HUES64 (cell line): ENCODE results near the gene SHISA8.
A peak's percentile ranks its signal among the peaks of the same experiment; 100 is the strongest.

Experiments
- H3K27ac ChIP-seq: 2 replicates; pipeline ENCODE4 v1.7.0; 2013; ENCODE audit warnings: low read depth, low read length, inconsistent platforms
- H3K27me3 ChIP-seq: 2 replicates; pipeline ENCODE4 v1.6.1; 2013; ENCODE audit warnings: mild to moderate bottlenecking, low read length; ENCODE audit not compliant: insufficient read depth
- H3K36me3 ChIP-seq: 2 replicates; pipeline ENCODE4 v1.6.1; 2013; ENCODE audit warnings: mild to moderate bottlenecking, low read length; ENCODE audit not compliant: insufficient read depth
- H3K4me1 ChIP-seq: 2 replicates; pipeline ENCODE4 v1.6.1; 2013; ENCODE audit warnings: mild to moderate bottlenecking, low read length, moderate library complexity; ENCODE audit not compliant: insufficient read depth
- H3K4me3 ChIP-seq: 2 replicates; pipeline ENCODE4 v1.5.1; 2013; ENCODE audit warnings: mild to moderate bottlenecking, low read length, moderate library complexity
- H3K9ac ChIP-seq: 2 replicates; pipeline ENCODE4 v1.6.1; 2013; ENCODE audit warnings: mild to moderate bottlenecking, low read depth, low read length
- H3K9me3 ChIP-seq: 2 replicates; pipeline ENCODE4 v1.6.1; 2013; ENCODE audit warnings: low read depth, low read length; ENCODE audit not compliant: insufficient read depth
- WGBS: fragments of 150-250, 120-280 bp; methylation state at CpG from one replicate; pipeline ENCODE4 v1.1.7; 2013; ENCODE audit warnings: missing lambda C conversion rate; 5-methylcytosine and 5-hydroxymethylcytosine counted together

The SHISA8 gene

GRCh38 chr22:41911001-41911611 is 3.8 kb downstream of the SHISA8 start:
- Histone ChIP-seq H3K27ac (no peak overlapping the region), H3K9ac (no peak overlapping the region), H3K36me3 (peaks cover 4% of the 10 kb centered on the region; the same call in 1 of the 2 replicates), H3K4me1 (0 out of 2 replicates have a peak, but pooled peaks cover 3% of the 10 kb centered on the region), H3K9me3 (no peaks in the 10 kb centered on the region), H3K27me3 (peaks cover 79% of the 10 kb centered on the region), H3K4me3 (peak overlapping the region; percentile 8; the same call in 1 of the 2 replicates)
- WGBS: 17% methylated on average over 37 of the region's 37 CpGs

- H3K36me3 ChIP-seq: peaks cover 4% of the 10 kb centered on the region; the same call in 1 of the 2 replicates
- H3K9ac ChIP-seq: no peak overlapping the region
- no peak overlapping the region for H3K27ac ChIP-seq
- 4% methylated on average over 112 of the region's 112 CpGs for WGBS
- no peaks in the 10 kb centered on the region for H3K9me3 ChIP-seq
- 0 out of 2 replicates have a peak, but pooled peaks cover 3% of the 10 kb centered on the region for H3K4me1 ChIP-seq
- peak overlapping the region; percentile 30; the same call in 1 of the 2 replicates for H3K4me3 ChIP-seq
- peaks cover 71% of the 10 kb centered on the region for H3K27me3 ChIP-seq
Observed at GRCh38 chr22:41910050-41911000, 4.5 kb downstream of the SHISA8 start.

- Histone ChIP-seq H3K27me3 (peaks cover 63% of the 10 kb centered on the region), H3K4me1 (0 out of 2 replicates have a peak, but pooled peaks cover 3% of the 10 kb centered on the region), H3K9ac (no peak overlapping the region), H3K4me3 (peak overlapping the region; percentile 30; the same call in 1 of the 2 replicates), H3K27ac (no peak overlapping the region), H3K36me3 (peaks cover 13% of the 10 kb centered on the region), H3K9me3 (no peaks in the 10 kb centered on the region)
- WGBS: 19% methylated on average over 55 of the region's 55 CpGs
Observed at GRCh38 chr22:41909310-41910049, 5.4 kb downstream of the SHISA8 start.

GRCh38 chr22:41908411-41909309 is 6.2 kb downstream of the SHISA8 start:
- Histone ChIP-seq H3K27me3 (peaks cover 55% of the 10 kb centered on the region), H3K36me3 (peaks cover 21% of the 10 kb centered on the region), H3K9ac (no peak overlapping the region), H3K27ac (no peak overlapping the region), H3K4me3 (no peak overlapping the region), H3K9me3 (no peaks in the 10 kb centered on the region), H3K4me1 (0 out of 2 replicates have a peak, but pooled peaks cover 3% of the 10 kb centered on the region)
- WGBS: 79% methylated on average over 14 of the region's 14 CpGs

DNA sequence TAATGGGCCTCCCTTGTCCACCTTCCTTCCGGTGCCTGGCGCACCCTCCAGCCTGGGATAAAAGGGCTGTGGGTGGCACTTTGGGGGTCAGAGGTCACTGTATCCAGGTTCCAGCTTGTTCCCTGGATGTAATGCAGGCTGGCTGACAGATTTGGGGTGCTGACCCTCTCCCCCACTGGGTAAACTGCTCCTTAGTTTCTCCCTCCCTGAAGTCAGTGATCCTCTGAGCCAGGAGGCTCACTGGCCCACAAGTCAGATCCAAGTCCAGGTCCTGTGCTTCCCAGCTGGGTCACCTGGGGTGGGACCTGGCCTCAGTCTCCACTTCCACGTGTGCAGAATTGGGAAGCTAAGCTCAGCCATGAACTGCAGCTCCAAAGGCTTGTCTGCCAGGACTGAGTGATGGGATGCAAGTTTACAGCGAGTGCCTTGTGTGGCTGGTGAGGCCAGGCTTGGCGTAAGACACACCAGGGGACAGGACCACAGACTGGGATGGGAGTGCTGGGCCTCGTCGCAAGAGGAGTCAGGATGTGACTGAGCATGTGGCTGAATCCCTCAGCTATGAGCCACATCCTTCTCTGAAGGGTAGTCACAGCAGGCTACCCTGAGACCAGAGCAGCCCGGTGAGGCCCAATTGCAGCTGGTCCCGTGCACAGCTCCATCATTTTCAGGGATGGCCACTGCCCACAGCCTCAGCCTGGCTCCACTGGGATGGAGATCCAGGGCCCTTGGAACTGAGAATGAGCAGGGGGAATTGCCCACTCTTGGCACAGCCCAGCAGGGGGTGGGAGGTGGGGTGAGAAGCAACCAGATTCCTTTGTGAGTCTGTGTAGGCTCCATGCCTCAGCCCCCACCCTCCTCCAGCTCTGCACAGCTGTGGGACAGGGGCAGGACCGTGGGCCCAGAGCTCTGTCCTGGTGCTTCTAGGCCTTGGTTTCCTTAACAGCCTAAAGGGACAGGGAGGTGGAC is 7.2 kb downstream of the SHISA8 start:
- no peak overlapping the region for H3K4me3 ChIP-seq

GRCh38 chr22:41906822-41907221 is 8.1 kb downstream of the SHISA8 start:
- H3K9ac ChIP-seq: no peak overlapping the region
- no peaks in the 10 kb centered on the region for H3K9me3 ChIP-seq
- peaks cover 36% of the 10 kb centered on the region for H3K27me3 ChIP-seq
- peaks cover 39% of the 10 kb centered on the region for H3K36me3 ChIP-seq
- H3K27ac ChIP-seq: no peak overlapping the region
- WGBS: 96% methylated on average over 5 of the region's 5 CpGs
- 0 out of 2 replicates have a peak, but pooled peaks cover 3% of the 10 kb centered on the region for H3K4me1 ChIP-seq
- no peak overlapping the region for H3K4me3 ChIP-seq

More for the DNA sequence above, 7.2 kb downstream of the SHISA8 start:
- H3K27ac ChIP-seq: no peak overlapping the region
- no peak overlapping the region for H3K9ac ChIP-seq
- H3K27me3 ChIP-seq: peaks cover 45% of the 10 kb centered on the region
- peaks cover 30% of the 10 kb centered on the region for H3K36me3 ChIP-seq
- 89% methylated on average over 10 of the region's 10 CpGs for WGBS
- H3K4me1 ChIP-seq: 0 out of 2 replicates have a peak, but pooled peaks cover 3% of the 10 kb centered on the region
- H3K9me3 ChIP-seq: no peaks in the 10 kb centered on the region

GRCh38 chr22:41905411-41906202 is 9.3 kb downstream of the SHISA8 start:
- 96% methylated on average over 22 of the region's 23 CpGs for WGBS
- H3K4me3 ChIP-seq: no peak overlapping the region
- H3K4me1 ChIP-seq: 0 out of 2 replicates have a peak, but pooled peaks cover 3% of the 10 kb centered on the region
- no peak overlapping the region for H3K9ac ChIP-seq
- H3K27ac ChIP-seq: no peak overlapping the region
- no peaks in the 10 kb centered on the region for H3K9me3 ChIP-seq
- H3K36me3 ChIP-seq: peaks cover 51% of the 10 kb centered on the region
- H3K27me3 ChIP-seq: peaks cover 24% of the 10 kb centered on the region

DNA sequence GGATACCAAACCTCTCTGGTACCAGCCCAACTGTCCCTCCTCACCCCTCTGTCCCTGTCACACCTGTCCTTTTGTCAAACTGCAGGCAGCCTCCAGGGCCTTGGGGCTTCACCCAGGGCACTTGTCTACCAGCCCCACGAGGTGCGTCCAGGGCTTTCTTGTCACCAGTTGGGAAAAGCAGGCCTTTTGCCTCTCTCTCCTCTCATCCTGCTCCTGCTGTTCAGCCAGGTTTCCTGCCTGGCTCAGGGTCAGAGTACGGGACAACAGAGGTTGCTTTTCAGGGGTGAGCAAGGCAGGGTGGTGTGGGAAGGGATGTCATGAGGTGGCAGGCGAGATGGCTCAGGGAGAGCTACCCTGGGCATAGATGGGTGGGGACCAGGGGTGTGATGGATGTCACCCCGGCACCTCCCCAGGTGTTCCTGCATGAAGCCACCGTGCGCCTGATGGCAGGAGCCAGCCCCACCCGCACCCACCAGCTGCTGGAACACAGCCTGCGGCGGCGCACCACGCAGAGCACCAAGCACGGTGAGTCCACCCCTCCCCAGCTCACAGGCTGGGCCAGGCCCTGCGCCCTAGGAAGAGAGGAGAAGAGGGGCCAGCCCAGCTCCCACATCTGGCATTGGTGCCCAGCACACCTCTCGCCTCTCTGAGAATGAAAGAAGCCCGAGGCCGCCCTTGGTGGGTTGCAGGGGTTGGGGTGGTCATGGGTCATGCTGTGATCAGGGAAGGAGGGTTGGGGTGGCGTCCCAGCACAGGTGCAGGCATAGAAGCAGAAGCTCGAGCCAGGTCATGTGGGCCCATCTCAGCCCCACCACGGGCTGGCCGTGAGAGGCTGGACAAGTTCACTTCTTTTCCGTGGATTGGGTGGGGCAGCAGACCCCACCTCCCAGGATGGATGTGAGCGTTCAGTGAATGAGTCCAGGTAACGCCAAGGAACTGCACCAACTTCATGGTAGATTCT is 10.1 kb downstream of the SHISA8 start:
- Histone ChIP-seq H3K4me3 (no peak overlapping the region), H3K36me3 (peaks cover 60% of the 10 kb centered on the region), H3K9me3 (no peaks in the 10 kb centered on the region), H3K9ac (no peak overlapping the region), H3K4me1 (0 out of 2 replicates have a peak, but pooled peaks cover 3% of the 10 kb centered on the region), H3K27ac (no peak overlapping the region), H3K27me3 (peaks cover 16% of the 10 kb centered on the region)
- WGBS: 95% methylated on average over 24 of the region's 24 CpGs
